SKM-1 (cell line): ENCODE measurements around the gene SMG5.
"Not testable (repeated sequence)": the region's sequence is repeated elsewhere in the genome, so short reads cannot be mapped to it uniquely, and the experiment has no call there.

Experiments used
- DNase-seq: peaks from one replicate; lab custom pipeline; 2025; ENCODE audit not compliant: unreplicated experiment; lab: John Stamatoyannopoulos, UW

Gene SMG5, protein sequence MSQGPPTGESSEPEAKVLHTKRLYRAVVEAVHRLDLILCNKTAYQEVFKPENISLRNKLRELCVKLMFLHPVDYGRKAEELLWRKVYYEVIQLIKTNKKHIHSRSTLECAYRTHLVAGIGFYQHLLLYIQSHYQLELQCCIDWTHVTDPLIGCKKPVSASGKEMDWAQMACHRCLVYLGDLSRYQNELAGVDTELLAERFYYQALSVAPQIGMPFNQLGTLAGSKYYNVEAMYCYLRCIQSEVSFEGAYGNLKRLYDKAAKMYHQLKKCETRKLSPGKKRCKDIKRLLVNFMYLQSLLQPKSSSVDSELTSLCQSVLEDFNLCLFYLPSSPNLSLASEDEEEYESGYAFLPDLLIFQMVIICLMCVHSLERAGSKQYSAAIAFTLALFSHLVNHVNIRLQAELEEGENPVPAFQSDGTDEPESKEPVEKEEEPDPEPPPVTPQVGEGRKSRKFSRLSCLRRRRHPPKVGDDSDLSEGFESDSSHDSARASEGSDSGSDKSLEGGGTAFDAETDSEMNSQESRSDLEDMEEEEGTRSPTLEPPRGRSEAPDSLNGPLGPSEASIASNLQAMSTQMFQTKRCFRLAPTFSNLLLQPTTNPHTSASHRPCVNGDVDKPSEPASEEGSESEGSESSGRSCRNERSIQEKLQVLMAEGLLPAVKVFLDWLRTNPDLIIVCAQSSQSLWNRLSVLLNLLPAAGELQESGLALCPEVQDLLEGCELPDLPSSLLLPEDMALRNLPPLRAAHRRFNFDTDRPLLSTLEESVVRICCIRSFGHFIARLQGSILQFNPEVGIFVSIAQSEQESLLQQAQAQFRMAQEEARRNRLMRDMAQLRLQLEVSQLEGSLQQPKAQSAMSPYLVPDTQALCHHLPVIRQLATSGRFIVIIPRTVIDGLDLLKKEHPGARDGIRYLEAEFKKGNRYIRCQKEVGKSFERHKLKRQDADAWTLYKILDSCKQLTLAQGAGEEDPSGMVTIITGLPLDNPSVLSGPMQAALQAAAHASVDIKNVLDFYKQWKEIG

GRCh38 chr1:156282479-156283222, at the start of gene SMG5:
Gene SMG5 (minus strand): TSS chr1:156282825. CDS start chr1:156282680, 145 bp downstream.
- DNase-seq = peak; percentile 99

- DNase-seq = not testable (repeated sequence)
Measured at GRCh38 chr1:156323179-156323578, 40.6 kb upstream of the SMG5 start.

DNA sequence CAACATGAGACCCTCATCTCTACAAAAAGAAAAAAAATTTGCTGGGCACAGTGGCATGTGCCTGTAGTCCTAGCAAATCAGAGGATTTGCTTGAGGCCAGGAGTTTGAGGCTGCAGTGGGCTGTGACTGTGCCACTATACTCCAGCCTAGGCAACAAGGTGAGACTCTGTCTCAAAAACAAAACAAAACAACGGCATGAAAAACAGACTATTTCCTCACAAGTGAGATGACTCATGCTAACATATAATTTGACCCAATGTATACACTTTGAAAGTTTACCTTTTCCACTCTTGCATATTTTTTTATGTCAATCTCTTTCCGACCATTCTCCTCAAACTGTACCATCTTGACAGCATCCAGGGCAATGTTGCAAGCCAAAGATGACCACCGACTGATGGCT, 37.9 kb upstream of the SMG5 start:
- DNase-seq = no peak

GRCh38 chr1:156319664-156320063, 37.0 kb upstream of the SMG5 start:
- DNase-seq = no peak

GRCh38 chr1:156316909-156317308, 34.3 kb upstream of the SMG5 start:
- no peak for DNase-seq

- DNase-seq = no peak
Measured at GRCh38 chr1:156310962-156311361, 28.3 kb upstream of the SMG5 start.

DNA sequence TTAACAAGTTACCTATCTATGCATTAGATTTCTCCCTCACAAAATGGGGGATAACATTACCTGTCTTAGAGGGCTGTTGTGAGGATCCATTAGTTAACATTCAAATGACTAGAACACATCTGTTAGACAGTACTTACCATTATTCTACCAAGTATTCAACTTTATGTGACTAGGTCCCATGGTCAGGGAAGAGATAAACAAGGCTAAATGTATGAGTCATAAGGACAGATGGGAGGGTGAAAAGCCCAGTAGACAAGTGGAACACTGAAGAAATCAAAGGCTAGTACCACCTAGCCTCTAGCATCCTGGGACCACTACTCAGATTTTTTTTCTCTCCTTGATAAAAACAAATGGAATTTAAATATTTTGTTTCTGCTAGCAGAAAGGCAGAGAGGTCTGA, 25.5 kb upstream of the SMG5 start:
- no peak for DNase-seq

DNA sequence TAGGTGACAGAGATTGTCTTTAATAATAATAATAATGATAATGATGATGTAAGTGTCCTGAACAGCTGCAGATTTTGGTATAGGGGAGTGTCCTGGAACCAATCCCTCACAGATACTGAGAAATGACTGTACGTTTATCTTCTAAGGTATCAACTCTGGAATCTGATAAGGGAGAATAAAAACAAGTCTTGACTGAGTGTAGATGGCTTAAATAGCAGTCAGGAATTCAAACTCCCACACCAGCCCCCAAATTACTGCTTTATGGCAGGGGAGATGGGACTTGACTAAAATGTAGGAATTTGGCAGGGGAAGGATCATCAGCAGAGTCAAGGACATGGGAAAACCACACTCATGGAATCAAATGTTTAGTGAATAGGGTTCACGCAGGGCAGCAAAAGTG, 22.6 kb upstream of the SMG5 start:
- DNase-seq = no peak

DNA sequence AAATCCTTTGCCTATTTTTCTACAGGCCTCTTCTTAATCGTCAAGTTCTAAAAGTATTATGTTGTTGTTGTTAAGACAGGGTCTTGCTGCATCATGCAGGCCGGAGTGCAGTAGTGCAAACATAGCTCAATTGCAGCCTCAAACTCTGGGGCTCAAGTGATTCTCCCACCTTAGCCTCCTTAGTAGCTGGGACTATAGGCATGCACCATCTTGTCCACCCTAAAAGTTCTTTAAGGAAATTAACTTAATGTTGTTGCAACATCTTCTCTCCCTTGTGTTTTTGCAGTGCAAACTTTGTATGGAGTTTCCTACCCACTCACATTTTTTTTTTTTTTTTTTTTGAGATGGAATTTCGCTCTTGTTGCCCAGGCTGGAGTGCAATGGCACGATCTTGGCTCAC, 20.6 kb upstream of the SMG5 start:
- no peak for DNase-seq

DNA sequence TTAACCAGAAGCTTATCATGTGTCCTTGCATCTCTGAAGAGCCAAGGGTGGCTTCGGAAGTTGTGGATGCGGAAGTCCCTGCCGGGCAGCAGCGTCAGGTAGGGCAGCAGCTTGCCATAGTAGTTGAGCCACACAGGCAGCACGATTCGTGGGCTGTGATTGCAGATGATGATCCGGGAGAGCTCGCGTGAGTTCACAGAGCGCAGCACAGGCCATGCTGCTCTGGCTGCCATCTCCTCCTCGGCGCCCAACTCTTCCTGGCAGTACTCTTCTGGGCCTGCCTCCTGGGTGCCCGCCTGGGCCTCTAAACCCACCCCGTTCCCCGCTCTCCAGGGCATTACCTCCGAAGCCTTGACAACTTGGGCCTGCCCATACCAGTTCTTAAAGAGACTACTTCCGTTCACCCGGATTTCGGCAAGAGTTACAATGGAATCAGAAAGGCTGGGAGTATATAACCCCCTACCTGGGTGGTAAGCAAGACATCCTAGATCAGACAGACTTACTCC, 16.3 kb upstream of the SMG5 start, which contains the start of gene VHLL:
Gene VHLL (minus strand): TSS at position 456 of the 506 bp plus-strand sequence. CDS start 118 bp downstream, at position 338.
- DNase-seq = no peak

DNA sequence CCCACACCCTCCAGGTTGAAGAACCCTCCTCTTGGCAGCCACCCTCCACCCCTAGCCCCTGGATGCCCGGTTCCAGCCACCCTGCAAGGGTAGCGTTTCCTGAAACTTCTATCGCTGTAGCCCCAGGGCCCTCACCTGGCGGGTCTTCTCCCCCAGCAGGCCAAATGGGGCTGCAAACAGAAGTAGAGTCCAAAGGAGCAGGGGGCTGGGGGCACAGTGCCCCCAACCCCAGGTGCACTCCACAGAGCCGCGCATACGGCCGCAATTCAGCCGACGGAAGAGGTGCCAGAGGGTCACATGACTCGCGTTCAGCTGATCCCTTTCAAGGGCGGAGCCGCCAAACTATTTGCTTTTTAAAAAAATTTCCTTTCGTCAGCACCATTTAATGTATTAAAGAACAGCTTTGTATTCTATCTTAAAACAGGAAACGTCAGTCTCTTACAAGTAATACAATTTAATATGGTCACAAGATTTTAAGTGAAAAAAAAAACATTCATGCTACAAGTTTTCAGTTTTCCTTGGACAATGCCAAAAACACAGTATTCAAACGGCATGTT, 12.8 kb upstream of the SMG5 start, which contains the start of gene GLMP:
Gene GLMP (minus strand): TSS at position 289 of the 557 bp plus-strand sequence. CDS start 34 bp downstream, at position 255.
- no peak for DNase-seq

DNA sequence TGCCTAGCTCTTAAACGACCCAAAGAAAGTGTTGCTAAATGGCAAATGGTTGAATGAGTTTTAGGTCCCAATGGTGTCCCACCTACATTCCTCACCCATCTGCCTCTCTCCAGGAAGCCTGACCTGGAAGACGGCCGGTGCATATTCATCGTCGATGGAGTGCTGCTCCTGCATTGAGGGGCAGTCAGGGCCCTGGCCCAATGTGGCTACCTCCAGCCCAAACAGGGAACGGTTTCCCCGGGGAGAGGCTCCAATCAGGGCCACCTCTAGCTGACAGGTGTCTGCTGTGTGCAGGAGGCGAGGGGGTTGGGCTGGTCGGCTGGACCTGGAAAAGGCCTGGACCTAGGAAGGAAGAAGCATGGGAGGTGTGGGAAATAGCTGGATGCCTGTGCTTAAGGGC, 11.3 kb upstream of the SMG5 start:
- DNase-seq = no peak

DNA sequence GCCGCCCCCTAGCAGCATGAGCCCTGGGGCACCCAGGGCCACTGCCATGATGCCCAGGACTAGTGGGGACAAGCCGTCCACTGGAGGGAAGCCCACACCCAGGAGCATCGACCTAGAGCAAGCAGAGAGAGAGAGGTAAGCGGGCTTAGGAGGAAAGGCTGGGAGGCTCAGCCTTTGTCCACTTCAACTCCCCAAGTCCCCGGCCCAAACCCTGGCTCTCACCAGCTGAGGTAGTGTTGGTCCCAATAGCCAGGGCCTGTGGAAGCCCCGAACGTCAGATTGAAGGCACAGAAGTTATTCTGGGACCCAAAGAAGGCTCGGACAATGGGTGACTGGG, 10.4 kb upstream of the SMG5 start:
- no peak for DNase-seq

- no peak for DNase-seq
Measured at GRCh38 chr1:156291226-156292061, 8.8 kb upstream of the SMG5 start.

GRCh38 chr1:156289857-156290256, 7.2 kb upstream of the SMG5 start:
- DNase-seq = no peak

DNA sequence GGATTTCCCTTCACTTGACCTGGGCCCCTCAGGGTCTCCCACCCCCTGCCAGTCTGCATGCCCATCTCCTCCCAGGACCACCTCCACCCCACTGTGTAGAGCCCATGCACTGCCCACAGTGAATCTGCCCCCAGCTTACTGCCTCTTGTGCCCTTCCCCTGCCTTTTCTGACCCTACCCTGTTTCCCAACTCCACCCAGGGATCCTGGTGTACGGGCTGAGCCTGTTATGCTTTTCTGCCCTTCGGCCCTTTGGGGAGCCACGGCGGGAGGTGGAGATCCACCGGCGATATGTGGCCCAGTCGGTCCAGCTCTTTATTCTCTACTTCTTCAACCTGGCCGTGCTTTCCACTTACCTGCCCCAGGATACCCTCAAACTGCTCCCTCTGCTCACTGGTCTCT, 3.4 kb upstream of the SMG5 start:
- no peak for DNase-seq

GRCh38 chr1:156285437-156285836, 2.8 kb upstream of the SMG5 start:
- no peak for DNase-seq

GRCh38 chr1:156284757-156285156, 2.1 kb upstream of the SMG5 start:
- no peak for DNase-seq

- no peak for DNase-seq
Measured at GRCh38 chr1:156284112-156284511, 1.5 kb upstream of the SMG5 start, which contains the start of gene TMEM79. Gene TMEM79 (plus strand): TSS chr1:156284325. CDS start chr1:156285227, 902 bp downstream.
